Esophagus squamous epithelium (tissue), 4 donors: Measurements from ENCODE around the gene HIPK1.

Source experiments
- CTCF ChIP-seq, 6 experiments: fragments of 450-650 bp in 4 of 6; fragments of 200-600 bp in 2 of 6; sonication (generic) in 2 of 6; IDR thresholded peaks; one replicate each; pipeline ENCODE4 v1.5.1; 2016 to 2019; ENCODE audit warnings: antibody characterized with exemption in 6 of 6, mild to moderate bottlenecking in 4 of 6, moderate library complexity in 4 of 6
- POLR2A ChIP-seq, 4 donors: fragments of 450-650 bp; IDR thresholded peaks; one replicate each; pipeline ENCODE4 v1.6.1; 2017; ENCODE audit warnings: antibody characterized with exemption in 4 of 4, mild to moderate bottlenecking in 4 of 4, moderate library complexity in 3 of 4

GRCh38 chr1:113946112-113946511, 17.0 kb downstream of the HIPK1 start:
- TF ChIP-seq CTCF (IDR thresholded peaks at IDR 0.05) (no peak), POLR2A (IDR thresholded peaks at IDR 0.05) (no peak)
